ENCODE results near the gene EXOSC2. TPM values are rescaled to one million over a fixed set of nuclear protein-coding genes. Genes with fewer than 3 reads are reported as not detected.

Gene EXOSC2
- total and polyA plus RNA-seq, 2 experiments from 2014 or later: 37.6 to 77.7 TPM

DNA sequence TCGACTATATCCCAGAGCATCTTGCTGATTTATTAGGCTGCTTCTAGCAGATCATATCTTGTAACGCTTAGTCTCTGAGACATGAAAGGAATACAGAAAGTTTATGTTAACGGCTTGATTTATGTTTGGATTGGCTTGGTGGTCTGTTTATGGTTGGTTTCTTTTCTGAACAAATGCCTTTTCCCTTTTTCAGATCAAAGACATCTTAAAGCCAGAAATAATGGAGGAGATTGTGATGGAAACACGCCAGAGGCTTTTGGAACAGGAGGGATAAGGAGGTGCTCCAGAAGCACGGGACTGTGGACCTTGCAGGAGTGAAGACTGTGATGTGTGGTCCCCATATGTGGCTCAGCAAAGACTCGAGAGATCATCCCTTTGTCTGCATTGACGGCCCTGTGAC lies 9.9 kb downstream of the EXOSC2 start:
- Mint-ChIP-seq H3K4me1 (no peaks in the 10 kb centered on the region), H3K27me3 (ENCODE audit: insufficient read depth, low read depth, poor library complexity) (peaks cover 11% of the 10 kb centered on the region), H3K27ac (no peak overlapping the region), H3K36me3 (ENCODE audit: low read depth) (peaks cover 71% of the 10 kb centered on the region), H3K4me3 (no peak overlapping the region), H3K9me3 (no peaks in the 10 kb centered on the region)
- Histone ChIP-seq H4K20me1 (replicated peaks; ENCODE audit: insufficient read depth) (peaks cover 34% of the 10 kb centered on the region), H2AFZ (no peak overlapping the region), H3K4me3 (no peak overlapping the region), H3K79me2 (replicated peaks; ENCODE audit: insufficient read depth) (peaks cover 36% of the 10 kb centered on the region), H3K4me2 (no peak overlapping the region), H3K27ac (ENCODE audit: low read depth) (no peak overlapping the region), H3K27me3 (ENCODE audit: insufficient read depth) (no peaks in the 10 kb centered on the region), H3F3A (replicated peaks; ENCODE audit: low read depth) (peaks cover 59% of the 10 kb centered on the region), H3K4me1 (ENCODE audit: insufficient read depth) (0 out of 2 replicates have a peak, but pooled peaks cover 4% of the 10 kb centered on the region), H3K36me3 (ENCODE audit: insufficient read depth) (peaks cover 51% of the 10 kb centered on the region), H3K9me2 (ENCODE audit: insufficient read depth) (no peaks in the 10 kb centered on the region)
- DNase-seq (ENCODE audit: low spot score) (no peak), ATAC-seq (no peak)
- TF ChIP-seq ZNF331 (CRISPR knock-in tag; IDR thresholded peaks at IDR 0.05; ENCODE audit: low read depth): no peak
- no peak for TF ChIP-seq ZNF114 (CRISPR knock-in tag; IDR thresholded peaks at IDR 0.05)

DNA sequence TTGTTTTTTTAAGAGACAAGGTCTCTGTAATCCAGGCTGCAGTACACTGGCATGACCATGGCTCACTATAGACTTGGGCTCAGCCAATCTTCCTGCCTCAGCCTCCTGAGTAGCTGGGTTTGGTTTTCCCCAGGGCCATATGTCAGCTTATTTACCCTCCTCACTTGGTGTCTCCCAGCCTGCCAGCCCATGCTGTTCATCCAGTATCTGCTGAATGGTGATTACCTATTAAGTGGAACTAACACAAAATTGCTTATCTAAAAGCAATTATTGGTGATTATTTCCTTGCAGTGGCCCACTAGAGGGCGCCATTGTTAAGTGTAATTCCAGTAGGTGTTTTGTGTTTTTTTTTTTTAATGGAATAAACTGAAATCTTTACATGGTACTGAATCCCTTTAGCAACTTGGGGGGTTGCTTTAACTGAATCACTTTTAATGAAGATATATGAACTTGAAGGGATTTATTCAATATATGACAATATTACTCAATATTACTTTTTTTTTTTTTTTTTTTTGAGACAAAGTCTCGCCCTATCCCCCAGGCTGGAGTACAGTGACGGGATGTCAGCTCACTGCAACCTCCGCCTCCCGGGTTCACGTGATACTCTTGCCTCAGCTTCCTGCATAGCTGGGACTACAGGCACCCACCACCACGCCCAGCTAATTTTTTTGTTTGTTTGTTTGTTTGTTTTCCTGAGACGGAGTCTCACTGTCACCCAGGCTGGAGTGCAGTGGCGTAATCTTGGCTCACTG lies 13.8 kb downstream of the EXOSC2 start:
- no peak overlapping the region for H3K4me3 Mint-ChIP-seq
- no peaks in the 10 kb centered on the region; the same call in 2 of the 3 replicates for H3K9me3 Mint-ChIP-seq
- DNase-seq (ENCODE audit: low spot score): peak; percentile 90
- Histone ChIP-seq H3K4me3 (no peak overlapping the region), H4K20me1 (replicated peaks; ENCODE audit: insufficient read depth) (peaks cover 14% of the 10 kb centered on the region), H2AFZ (no peak overlapping the region), H3K27ac (ENCODE audit: low read depth) (peak overlapping the region; percentile 83), H3K4me2 (no peak overlapping the region), H3K27me3 (ENCODE audit: insufficient read depth) (no peaks in the 10 kb centered on the region), H3K36me3 (ENCODE audit: insufficient read depth) (peaks cover 23% of the 10 kb centered on the region), H3K9me2 (ENCODE audit: insufficient read depth) (no peaks in the 10 kb centered on the region), H3F3A (replicated peaks; ENCODE audit: low read depth) (peaks cover 37% of the 10 kb centered on the region), H3K4me1 (ENCODE audit: insufficient read depth) (no peaks in the 10 kb centered on the region; the same call in 1 of the 2 replicates), H3K79me2 (replicated peaks; ENCODE audit: insufficient read depth) (peaks cover 15% of the 10 kb centered on the region)
- H3K27me3 Mint-ChIP-seq (ENCODE audit: insufficient read depth, low read depth, poor library complexity): peaks cover 8% of the 10 kb centered on the region
- peaks cover 39% of the 10 kb centered on the region for H3K36me3 Mint-ChIP-seq (ENCODE audit: low read depth)
- TF ChIP-seq ZNF114 (CRISPR knock-in tag; IDR thresholded peaks at IDR 0.05) (no peak), STAT1 (IDR thresholded peaks at IDR 0.05; ENCODE audit: unreplicated experiment) (no peak), CTCF (conservative IDR thresholded peaks at IDR 0.05; ENCODE audit: low read depth in 2 of 2) (peak; percentile 69 to 99), EZH2phosphoT487 (IDR thresholded peaks at IDR 0.05; ENCODE audit: unreplicated experiment) (no peak)
- ATAC-seq: peak; percentile 67
- H3K4me1 Mint-ChIP-seq: no peaks in the 10 kb centered on the region
- H3K27ac Mint-ChIP-seq: no peak overlapping the region

- H3K4me1 Mint-ChIP-seq: peaks cover 20% of the 10 kb centered on the region; the same call in 2 of the 3 replicates
- DNase-seq (ENCODE audit: low spot score) (no peak), ATAC-seq (no peak)
- H3K9me3 Mint-ChIP-seq: no peaks in the 10 kb centered on the region; the same call in 2 of the 3 replicates
- Histone ChIP-seq H2AFZ (no peak overlapping the region), H3K27ac (ENCODE audit: low read depth) (no peak overlapping the region), H3K36me3 (ENCODE audit: insufficient read depth) (no peaks in the 10 kb centered on the region), H3K79me2 (replicated peaks; ENCODE audit: insufficient read depth) (peaks cover 25% of the 10 kb centered on the region), H3K9me2 (ENCODE audit: insufficient read depth) (no peaks in the 10 kb centered on the region), H4K20me1 (replicated peaks; ENCODE audit: insufficient read depth) (peaks cover 15% of the 10 kb centered on the region), H3K4me1 (ENCODE audit: insufficient read depth) (peaks cover 17% of the 10 kb centered on the region), H3F3A (replicated peaks; ENCODE audit: low read depth) (peaks cover 15% of the 10 kb centered on the region), H3K27me3 (ENCODE audit: insufficient read depth) (no peaks in the 10 kb centered on the region), H3K4me2 (no peak overlapping the region), H3K4me3 (no peak overlapping the region)
- no peak overlapping the region for H3K4me3 Mint-ChIP-seq
- peaks cover 16% of the 10 kb centered on the region for H3K27me3 Mint-ChIP-seq (ENCODE audit: insufficient read depth, low read depth, poor library complexity)
- no peak overlapping the region for H3K27ac Mint-ChIP-seq
- H3K36me3 Mint-ChIP-seq (ENCODE audit: low read depth): peaks cover 6% of the 10 kb centered on the region; the same call in 2 of the 3 replicates
- TF ChIP-seq JUNB (IDR thresholded peaks at IDR 0.05; ENCODE audit: unreplicated experiment) (no peak), NANOG (IDR thresholded peaks at IDR 0.05; ENCODE audit: borderline replicate concordance) (no peak), EZH2 (IDR thresholded peaks at IDR 0.05; ENCODE audit: low read depth, unreplicated experiment) (no peak), EZH2phosphoT487 (IDR thresholded peaks at IDR 0.05; ENCODE audit: unreplicated experiment) (no peak)
These were observed 17.3 kb downstream of the EXOSC2 start for GRCh38 chr9:130710822-130711352.

Data from GM23338 (cell line).